HEK293 (cell line): Measurements from ENCODE around the gene GPR18.

Experiments used
- CTCF ChIA-PET: fragments of 350-600 bp; formaldehyde crosslinking; extraction: SDS; loops from one replicate; lab custom pipeline; 2021; ENCODE audit warnings: antibody characterized with exemption; lab: Yijun Ruan, JAX
- POLR2A ChIA-PET: fragments of 300-600 bp; formaldehyde crosslinking; extraction: SDS; loops from one replicate; lab custom pipeline; 2020; ENCODE audit warnings: antibody characterized with exemption, inconsistent platforms; lab: Yijun Ruan, JAX
- H3K27ac ChIP-seq: fragments of 200-500 bp; sonication (Bioruptor generic); 2 replicates; pipeline ENCODE4 v1.5.1; 2014; ENCODE audit warnings: low read depth, low read length, control low read depth, inconsistent platforms; ENCODE audit errors: extremely low read depth
- H3K36me3 ChIP-seq, 2 experiments: fragments of 200-500 bp in 1 of 2; sonication (Bioruptor generic) in 1 of 2; 1 replicate in 1 of 2; 2 replicates in 1 of 2; pipeline ENCODE4 v1.5.1; 2014 to 2017; ENCODE audit warnings: inconsistent platforms in 2 of 2, low read length in 2 of 2; ENCODE audit not compliant: control insufficient read depth in 2 of 2, insufficient read depth in 1 of 2
- H3K4me1 ChIP-seq: fragments of 200-500 bp; sonication (Bioruptor generic); 2 replicates; pipeline ENCODE4 v1.5.1; 2014; ENCODE audit warnings: mild to moderate bottlenecking, low read length, inconsistent platforms; ENCODE audit not compliant: control insufficient read depth, insufficient read depth
- H3K4me3 ChIP-seq: 2 replicates; pipeline ENCODE4 v1.5.1; 2011; ENCODE audit warnings: low read depth, mild to moderate bottlenecking, control low read depth, low read length, moderate library complexity
- H3K9me3 ChIP-seq: fragments of 200-500 bp; sonication (Bioruptor generic); 2 replicates; pipeline ENCODE4 v1.5.1; 2014; ENCODE audit warnings: low read depth, low read length, inconsistent platforms; ENCODE audit not compliant: control insufficient read depth, insufficient read depth
- FEZF1 ChIP-seq: fragments of 450-650 bp; formaldehyde crosslinking; IDR thresholded peaks from 2 replicates; pipeline ENCODE4 v1.5.1; 2016; ENCODE audit warnings: missing biosample characterization, missing genetic modification characterization
- GFI1B ChIP-seq: fragments of 450-650 bp; formaldehyde crosslinking; IDR thresholded peaks from 2 replicates; pipeline ENCODE4 v1.5.1; 2016; ENCODE audit warnings: missing biosample characterization, missing genetic modification characterization
- GLIS1 ChIP-seq: fragments of 450-650 bp; formaldehyde crosslinking; IDR thresholded peaks from 2 replicates; pipeline ENCODE4 v1.5.1; 2016; ENCODE audit warnings: missing biosample characterization, missing genetic modification characterization
- GLIS2 ChIP-seq: fragments of 450-650 bp; formaldehyde crosslinking; IDR thresholded peaks from 2 replicates; pipeline ENCODE4 v1.5.1; 2016; ENCODE audit warnings: missing biosample characterization, missing genetic modification characterization
- IKZF3 ChIP-seq: fragments of 450-650 bp; IDR thresholded peaks from 2 replicates; pipeline ENCODE4 v1.5.0; 2018; ENCODE audit warnings: missing biosample characterization, mild to moderate bottlenecking, missing genetic modification characterization, moderate library complexity
- KLF16 ChIP-seq: fragments of 450-650 bp; formaldehyde crosslinking; IDR thresholded peaks from 2 replicates; pipeline ENCODE4 v1.5.1; 2017; ENCODE audit warnings: missing biosample characterization, missing genetic modification characterization
- MEIS1 ChIP-seq: sonication (generic); formaldehyde crosslinking; IDR thresholded peaks from 2 replicates; pipeline ENCODE4 v1.8.1; 2022; ENCODE audit warnings: missing genetic modification reagents, mild to moderate bottlenecking, borderline replicate concordance
- SALL2 ChIP-seq: fragments of 450-650 bp; formaldehyde crosslinking; IDR thresholded peaks from 2 replicates; pipeline ENCODE4 v1.5.0; 2017; ENCODE audit warnings: missing biosample characterization, mild to moderate bottlenecking, missing genetic modification characterization, borderline replicate concordance
- SETDB1 ChIP-seq: IDR thresholded peaks from one replicate; pipeline ENCODE4 v1.6.1; 2017; ENCODE audit warnings: mild to moderate bottlenecking, low read length, moderate library complexity, mixed read lengths; ENCODE audit not compliant: insufficient read length
- ZFP37 ChIP-seq: fragments of 450-650 bp; formaldehyde crosslinking; IDR thresholded peaks from 2 replicates; pipeline ENCODE4 v1.5.1; 2016; ENCODE audit warnings: missing biosample characterization, missing genetic modification characterization
- ZFP41 ChIP-seq: fragments of 450-650 bp; formaldehyde crosslinking; IDR thresholded peaks from 2 replicates; pipeline ENCODE4 v1.5.1; 2016; ENCODE audit warnings: missing biosample characterization, missing genetic modification characterization, borderline replicate concordance
- ZNF133 ChIP-seq: fragments of 450-650 bp; formaldehyde crosslinking; IDR thresholded peaks from 2 replicates; pipeline ENCODE4 v1.5.1; 2016; ENCODE audit warnings: missing biosample characterization, missing genetic modification characterization
- ZNF18 ChIP-seq: fragments of 450-650 bp; formaldehyde crosslinking; IDR thresholded peaks from 2 replicates; pipeline ENCODE4 v1.5.1; 2016; ENCODE audit warnings: missing biosample characterization, missing genetic modification characterization
- ZNF202 ChIP-seq: fragments of 450-650 bp; formaldehyde crosslinking; IDR thresholded peaks from 2 replicates; pipeline ENCODE4 v1.5.1; 2016; ENCODE audit warnings: missing biosample characterization, missing genetic modification characterization, borderline replicate concordance
- ZNF211 ChIP-seq: fragments of 450-650 bp; formaldehyde crosslinking; IDR thresholded peaks from 2 replicates; pipeline ENCODE4 v1.5.1; 2016; ENCODE audit warnings: low read depth, missing biosample characterization, missing genetic modification characterization
- ZNF223 ChIP-seq: fragments of 450-650 bp; formaldehyde crosslinking; IDR thresholded peaks from 2 replicates; pipeline ENCODE4 v1.5.1; 2016; ENCODE audit warnings: missing biosample characterization, missing genetic modification characterization
- ZNF24 ChIP-seq: fragments of 450-650 bp; formaldehyde crosslinking; IDR thresholded peaks from 2 replicates; pipeline ENCODE4 v1.5.1; 2016; ENCODE audit warnings: missing biosample characterization, missing genetic modification characterization
- ZNF324 ChIP-seq: fragments of 450-650 bp; formaldehyde crosslinking; IDR thresholded peaks from 2 replicates; pipeline ENCODE4 v1.5.1; 2016; ENCODE audit warnings: missing biosample characterization, missing genetic modification characterization
- ZNF426 ChIP-seq: fragments of 450-650 bp; formaldehyde crosslinking; IDR thresholded peaks from 2 replicates; pipeline ENCODE4 v1.5.1; 2017; ENCODE audit warnings: missing biosample characterization, missing genetic modification characterization, mild to moderate bottlenecking, inconsistent platforms, moderate library complexity
- ZNF473 ChIP-seq: fragments of 450-650 bp; formaldehyde crosslinking; IDR thresholded peaks from 2 replicates; pipeline ENCODE4 v1.5.1; 2017; ENCODE audit warnings: missing biosample characterization, missing genetic modification characterization
- ZNF529 ChIP-seq: fragments of 450-650 bp; formaldehyde crosslinking; IDR thresholded peaks from 2 replicates; pipeline ENCODE4 v1.5.1; 2017; ENCODE audit warnings: missing genetic modification characterization, missing biosample characterization; ENCODE audit not compliant: insufficient replicate concordance
- ZNF560 ChIP-seq: fragments of 450-650 bp; formaldehyde crosslinking; IDR thresholded peaks from 2 replicates; pipeline ENCODE4 v1.5.1; 2017; ENCODE audit warnings: missing biosample characterization, missing genetic modification characterization, borderline replicate concordance
- ZNF645 ChIP-seq: fragments of 450-650 bp; formaldehyde crosslinking; IDR thresholded peaks from 2 replicates; pipeline ENCODE4; 2016; ENCODE audit warnings: missing biosample characterization, missing genetic modification characterization
- ZNF654 ChIP-seq: fragments of 450-650 bp; formaldehyde crosslinking; IDR thresholded peaks from 2 replicates; pipeline ENCODE4 v1.5.1; 2016; ENCODE audit warnings: low read depth, missing biosample characterization, missing genetic modification characterization
- ZNF660 ChIP-seq: fragments of 450-650 bp; IDR thresholded peaks from 2 replicates; pipeline ENCODE4 v1.5.1; 2018; ENCODE audit warnings: missing biosample characterization, mild to moderate bottlenecking, missing genetic modification characterization
- ZNF664 ChIP-seq: fragments of 450-650 bp; formaldehyde crosslinking; IDR thresholded peaks from 2 replicates; pipeline ENCODE4 v1.5.1; 2016; ENCODE audit warnings: missing biosample characterization, missing genetic modification characterization
- ZNF701 ChIP-seq: fragments of 450-650 bp; formaldehyde crosslinking; IDR thresholded peaks from 2 replicates; pipeline ENCODE4 v1.5.1; 2016; ENCODE audit warnings: missing biosample characterization, missing genetic modification characterization
- ZNF776 ChIP-seq: fragments of 450-650 bp; formaldehyde crosslinking; IDR thresholded peaks from 2 replicates; pipeline ENCODE4 v1.5.0; 2017; ENCODE audit warnings: missing biosample characterization, missing genetic modification characterization, borderline replicate concordance
- ZSCAN23 ChIP-seq: fragments of 450-650 bp; formaldehyde crosslinking; IDR thresholded peaks from 2 replicates; pipeline ENCODE4 v1.5.1; 2016; ENCODE audit warnings: missing biosample characterization, missing genetic modification characterization
- ZSCAN4 ChIP-seq: fragments of 450-650 bp; formaldehyde crosslinking; IDR thresholded peaks from 2 replicates; pipeline ENCODE4 v1.5.1; 2017; ENCODE audit warnings: missing biosample characterization, missing genetic modification characterization
- TF ChIP-seq, protein P1 (sequence below): fragments of 450-650 bp; formaldehyde crosslinking; IDR thresholded peaks from 2 replicates; pipeline ENCODE4 v1.5.1; 2016; ENCODE audit warnings: missing biosample characterization, missing genetic modification characterization

GPR18 gene

DNA sequence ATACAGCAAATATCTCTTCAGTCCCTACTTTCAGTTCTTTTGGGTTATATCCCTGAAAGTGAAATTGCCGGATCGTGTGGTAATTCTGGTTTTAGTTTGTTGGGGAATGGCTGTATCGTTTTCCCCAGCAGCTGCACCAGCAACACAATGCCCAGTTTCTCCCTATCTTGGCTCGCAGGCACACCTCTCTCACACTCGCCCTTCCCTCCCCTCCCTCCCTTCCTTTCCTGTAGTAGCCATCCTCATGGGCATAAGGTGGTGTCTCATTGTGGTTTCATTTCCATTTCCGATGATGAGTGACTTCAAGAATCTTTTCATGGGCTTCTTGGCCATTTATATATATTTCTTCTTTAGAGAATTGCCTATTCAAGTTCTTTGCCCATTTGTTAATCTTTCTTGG, 8.6 kb upstream of the GPR18 start:
- Histone ChIP-seq H3K4me3 (no peak overlapping the region), H3K27ac (no peak overlapping the region), H3K4me1 (no peaks in the 10 kb centered on the region), H3K36me3 (peaks cover 0 to 3% of the 10 kb centered on the region in 2 experiments; a peak in 1 of 3 replicates), H3K9me3 (no peaks in the 10 kb centered on the region)
- TF ChIP-seq ZFP41 (tag by site-specific recombination), result no peak
- TF ChIP-seq ZSCAN23, result no peak
- TF ChIP-seq SALL2 (tag by site-specific recombination), result no peak
- TF ChIP-seq ZNF202 (tag by site-specific recombination), result no peak
- no peak for TF ChIP-seq ZNF529 (tag by site-specific recombination)
- TF ChIP-seq, protein P1, sequence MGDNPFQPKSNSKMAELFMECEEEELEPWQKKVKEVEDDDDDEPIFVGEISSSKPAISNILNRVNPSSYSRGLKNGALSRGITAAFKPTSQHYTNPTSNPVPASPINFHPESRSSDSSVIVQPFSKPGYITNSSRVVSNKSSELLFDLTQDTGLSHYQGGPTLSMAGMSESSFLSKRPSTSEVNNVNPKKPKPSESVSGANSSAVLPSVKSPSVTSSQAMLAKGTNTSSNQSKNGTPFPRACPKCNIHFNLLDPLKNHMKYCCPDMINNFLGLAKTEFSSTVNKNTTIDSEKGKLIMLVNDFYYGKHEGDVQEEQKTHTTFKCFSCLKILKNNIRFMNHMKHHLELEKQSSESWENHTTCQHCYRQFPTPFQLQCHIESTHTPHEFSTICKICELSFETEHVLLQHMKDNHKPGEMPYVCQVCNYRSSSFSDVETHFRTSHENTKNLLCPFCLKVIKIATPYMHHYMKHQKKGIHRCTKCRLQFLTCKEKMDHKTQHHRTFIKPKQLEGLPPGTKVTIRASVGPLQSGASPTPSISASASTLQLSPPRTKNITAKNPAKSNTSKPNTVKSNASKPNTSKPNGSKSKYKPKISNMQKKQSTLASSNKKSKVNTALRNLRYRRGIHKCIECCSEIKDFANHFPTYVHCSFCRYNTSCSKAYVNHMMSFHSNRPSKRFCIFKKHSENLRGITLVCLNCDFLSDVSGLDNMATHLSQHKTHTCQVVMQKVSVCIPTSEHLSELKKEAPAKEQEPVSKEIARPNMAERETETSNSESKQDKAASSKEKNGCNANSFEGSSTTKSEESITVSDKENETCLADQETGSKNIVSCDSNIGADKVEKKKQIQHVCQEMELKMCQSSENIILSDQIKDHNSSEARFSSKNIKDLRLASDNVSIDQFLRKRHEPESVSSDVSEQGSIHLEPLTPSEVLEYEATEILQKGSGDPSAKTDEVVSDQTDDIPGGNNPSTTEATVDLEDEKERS, result no peak
- TF ChIP-seq ZNF473 (tag by site-specific recombination), result no peak
- TF ChIP-seq ZNF133 (tag by site-specific recombination), result no peak
- TF ChIP-seq ZNF324 (tag by site-specific recombination), result no peak
- no peak for TF ChIP-seq ZFP37 (tag by site-specific recombination)
- no peak for TF ChIP-seq GLIS1 (tag by site-specific recombination)
- no peak for TF ChIP-seq ZNF701 (tag by site-specific recombination)
- no peak for TF ChIP-seq ZNF223 (tag by site-specific recombination)
- TF ChIP-seq ZNF426 (tag by site-specific recombination), result no peak
- no peak for TF ChIP-seq SETDB1
- TF ChIP-seq FEZF1 (tag by site-specific recombination), result no peak
- TF ChIP-seq ZNF24 (tag by site-specific recombination), result no peak
- CTCF ChIA-PET, result interaction anchor here (0.8 to 8.2 kb wide), 9 partner anchors 8 to 169 kb away, joined by 3 to 146 read pairs (median 4); partner anchors contain the start of gene UBAC2
- POLR2A ChIA-PET, result no interaction called here

DNA sequence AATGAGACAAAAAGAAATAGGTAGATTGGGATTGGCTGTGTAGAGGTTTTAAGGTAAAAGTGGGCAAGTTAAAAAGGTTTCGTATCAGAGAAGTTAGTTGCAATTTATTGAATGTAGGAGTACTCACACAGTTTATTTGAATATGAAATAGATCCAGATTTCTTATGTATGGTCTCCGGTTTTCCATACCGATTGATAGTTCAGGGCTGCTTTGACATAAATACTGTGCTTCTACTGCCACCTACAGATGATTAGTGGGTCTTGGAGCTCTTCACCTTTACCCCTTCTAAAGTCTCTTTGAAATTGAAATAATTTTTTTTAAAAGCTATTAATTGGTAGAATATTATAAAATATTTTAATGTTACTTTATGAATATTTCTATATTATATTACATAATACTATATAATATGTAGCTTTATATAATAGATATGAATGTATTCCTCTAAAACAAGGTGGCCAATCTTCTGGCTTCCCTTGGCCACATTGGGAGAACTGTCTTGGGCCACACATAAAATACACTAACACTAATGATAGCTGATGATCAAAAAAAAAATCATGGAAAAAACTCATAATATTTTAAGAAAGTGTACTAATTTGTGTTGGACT, 7.7 kb upstream of the GPR18 start:
- peaks cover 0 to 3% of the 10 kb centered on the region in 2 experiments; a peak in 1 of 3 replicates for H3K36me3 ChIP-seq
- ChIA-PET POLR2A (no interaction called here), CTCF (interaction anchor here (0.6 to 8.2 kb wide), 30 partner anchors 9 to 426 kb away, joined by 3 to 146 read pairs (median 4); partner anchors contain the start of gene UBAC2)
- no peak overlapping the region for H3K4me3 ChIP-seq
- no peak overlapping the region for H3K27ac ChIP-seq
- no peaks in the 10 kb centered on the region for H3K9me3 ChIP-seq
- no peaks in the 10 kb centered on the region for H3K4me1 ChIP-seq
- TF ChIP-seq ZNF560 (tag by site-specific recombination) (no peak), IKZF3 (tag by site-specific recombination) (no peak), ZNF664 (tag by site-specific recombination) (no peak), ZNF776 (no peak), ZNF18 (tag by site-specific recombination) (no peak), GLIS2 (tag by site-specific recombination) (no peak), ZNF660 (tag by site-specific recombination) (peak; percentile 61; the same call in 1 of the 2 replicates), ZNF645 (no peak), GFI1B (tag by site-specific recombination) (no peak), ZNF211 (tag by site-specific recombination) (no peak), ZSCAN4 (no peak), MEIS1 (CRISPR knock-in tag) (no peak), KLF16 (tag by site-specific recombination) (no peak), ZNF654 (tag by site-specific recombination) (peak; percentile 60)
